Spleen (tissue), 7 donors: ENCODE data around the gene SYCE3.

Experiments used
- CTCF ChIP-seq, 11 experiments: fragments of 200-600 bp in 7 of 11; fragments of 450-650 bp in 4 of 11; sonication (generic) in 4 of 11; IDR thresholded peaks in 8 of 11; conservative IDR thresholded peaks in 3 of 11; 1 replicate in 7 of 11; 2 replicates in 4 of 11; pipeline versions ENCODE4 v1.4.0 to v1.8.0; 2016 to 2021; ENCODE audit warnings: antibody characterized with exemption in 11 of 11, inconsistent platforms in 4 of 11, mild to moderate bottlenecking in 1 of 11
- POLR2A ChIP-seq, 3 donors: fragments of 450-650 bp; IDR thresholded peaks; one replicate each; pipeline ENCODE4 v1.5.1; 2017; ENCODE audit warnings: antibody characterized with exemption in 3 of 3, mild to moderate bottlenecking in 1 of 3
- POLR2AphosphoS5 ChIP-seq, 3 donors: sonication (generic); formaldehyde crosslinking; IDR thresholded peaks; one replicate each; pipeline ENCODE4 v1.5.1; 2017; ENCODE audit warnings: antibody characterized with exemption in 3 of 3
- donor health status: DM: no; HTN: no; CAD: no; lungs with moderate emphysema.
- donor health status: DM: no; HTN: no; CAD: no.
- donor health status: DM: no; HTN: no; CAD: no.

- no peak for TF ChIP-seq CTCF (IDR thresholded peaks at IDR 0.05 in 8 of 11, conservative IDR thresholded peaks at IDR 0.05 in 3 of 11)
- no peak for TF ChIP-seq POLR2A (IDR thresholded peaks at IDR 0.05)
- TF ChIP-seq POLR2AphosphoS5 (IDR thresholded peaks at IDR 0.05): no peak
Observed at GRCh38 chr22:50536226-50536625, 26.5 kb downstream of the SYCE3 start.
